Testis (tissue), 3 donors: Measurements from ENCODE around the gene VPS37B. TPM values are rescaled to one million over a fixed set of nuclear protein-coding genes. Genes with fewer than 3 reads are reported as not detected.
A peak's percentile ranks its signal among the peaks of the same experiment; 100 is the strongest.

Experiments
- DNase-seq: peaks from one replicate; pipeline ENCODE4 v3.0.0-alpha.2; 2019
- H3K27ac ChIP-seq, 2 donors: fragments of 200-600 bp; sonication (generic); one replicate each; pipeline ENCODE4 v1.5.1; 2019
- H3K27me3 ChIP-seq: fragments of 200-600 bp; sonication (generic); one replicate; pipeline ENCODE4 v1.5.1; 2019
- H3K36me3 ChIP-seq: fragments of 200-600 bp; sonication (generic); one replicate; pipeline ENCODE4 v1.5.1; 2017; ENCODE audit warnings: low read depth; ENCODE audit errors: missing control alignments
- H3K4me1 ChIP-seq: fragments of 200-600 bp; sonication (generic); one replicate; pipeline ENCODE4 v1.5.1; 2019
- H3K4me3 ChIP-seq, 2 donors: fragments of 200-600 bp; sonication (generic); one replicate each; pipeline ENCODE4 v1.5.1; 2017 to 2019
- H3K9me3 ChIP-seq: fragments of 200-600 bp; sonication (generic); one replicate; pipeline ENCODE4 v1.5.1; 2017
- CTCF ChIP-seq, 3 experiments: fragments of 450-650 bp in 2 of 3; fragments of 200-600 bp in 1 of 3; sonication (generic) in 1 of 3; IDR thresholded peaks; one replicate each; pipeline ENCODE4 v1.5.1; 2016 to 2019; ENCODE audit warnings: antibody characterized with exemption in 3 of 3, mild to moderate bottlenecking in 2 of 3, moderate library complexity in 1 of 3
- POLR2A ChIP-seq: fragments of 450-650 bp; IDR thresholded peaks from one replicate; pipeline ENCODE4 v1.6.1; 2017; ENCODE audit warnings: antibody characterized with exemption, mild to moderate bottlenecking, moderate library complexity
- WGBS, 2 donors: methylation state at CpG; one replicate each; pipeline ENCODE4 v1.1.5; 2018; 5-methylcytosine and 5-hydroxymethylcytosine counted together
- intact Hi-C: fragments of 100-400 bp; cut with DNase I; formaldehyde crosslinking; loops from one replicate; pipeline ENCODE4 v1.15.1; 2023; ENCODE audit warnings: low total_unique reads
- polyA plus RNA-seq: library from polyadenylated mRNA; stranded (reverse); fragments of 350-450 nt; fragmentation: Illumina TruSeq; extraction: RNeasy Lipid Tissue Mini Kit (QIAGEN cat#74804); gene quantifications from one replicate; pipeline ENCODE4 v1.2.3, GENCODE V29; 2014; ENCODE audit warnings: low read depth, low replicate concordance; ENCODE audit not compliant: insufficient read depth
- total RNA-seq, 2 donors: library from RNA; depleted of rRNA; stranded (reverse); fragments of >200 nt; gene quantifications; one replicate each; pipeline ENCODE4 v1.2.3, GENCODE V29; 2016

The VPS37B gene
- total and polyA plus RNA-seq, 3 donors from 2014 or later: 38.0 to 90.1 (median 75.8) TPM

GRCh38 chr12:122830517-122831214 is 65.3 kb downstream of the VPS37B start:
- Histone ChIP-seq H3K4me3 (no peak overlapping the region), H3K4me1 (peaks cover 4% of the 10 kb centered on the region), H3K27me3 (no peaks in the 10 kb centered on the region), H3K9me3 (no peaks in the 10 kb centered on the region), H3K36me3 (no peaks in the 10 kb centered on the region), H3K27ac (no peak overlapping the region)
- intact Hi-C loops: no loop called here
- no peak for TF ChIP-seq POLR2A
- WGBS, 2 donors: 77 to 79% methylated on average over 7 of the region's 7 CpGs
- DNase-seq: no peak

GRCh38 chr12:122827258-122827657 is 68.7 kb downstream of the VPS37B start:
- intact Hi-C loops: no loop called here
- no peak for DNase-seq
- H3K36me3 ChIP-seq: no peaks in the 10 kb centered on the region
- H3K4me1 ChIP-seq: no peaks in the 10 kb centered on the region
- no peak overlapping the region for H3K4me3 ChIP-seq
- no peaks in the 10 kb centered on the region for H3K9me3 ChIP-seq
- 37 to 39% methylated on average over 5 of the region's 5 CpGs for WGBS, 2 donors
- H3K27ac ChIP-seq: no peak overlapping the region
- no peaks in the 10 kb centered on the region for H3K27me3 ChIP-seq
- TF ChIP-seq CTCF (IDR thresholded peaks at IDR 0.05): no peak
- no peak for TF ChIP-seq POLR2A

- Histone ChIP-seq H3K27me3 (no peaks in the 10 kb centered on the region), H3K4me1 (no peaks in the 10 kb centered on the region), H3K9me3 (no peaks in the 10 kb centered on the region), H3K27ac (no peak overlapping the region), H3K4me3 (peak overlapping the region; percentile 15), H3K36me3 (no peaks in the 10 kb centered on the region)
- 16 to 25% methylated on average over 22 of the region's 22 CpGs for WGBS, 2 donors
- DNase-seq: no peak
- intact Hi-C loops: no loop called here
- no peak for TF ChIP-seq CTCF (IDR thresholded peaks at IDR 0.05)
- TF ChIP-seq POLR2A: no peak
Observed at GRCh38 chr12:122825773-122826724, 69.9 kb downstream of the VPS37B start.

- WGBS, 2 donors: 80 to 90% methylated on average over 11 of the region's 11 CpGs
- no peaks in the 10 kb centered on the region for H3K27me3 ChIP-seq
- H3K4me1 ChIP-seq: no peaks in the 10 kb centered on the region
- H3K4me3 ChIP-seq: no peak overlapping the region
- no peak for DNase-seq
- no peak overlapping the region for H3K27ac ChIP-seq
- no peaks in the 10 kb centered on the region for H3K9me3 ChIP-seq
- no peaks in the 10 kb centered on the region for H3K36me3 ChIP-seq
- intact Hi-C loops: no loop called here
- no peak for TF ChIP-seq CTCF (IDR thresholded peaks at IDR 0.05)
- no peak for TF ChIP-seq POLR2A
Observed at GRCh38 chr12:122823429-122823828, 72.5 kb downstream of the VPS37B start.

GRCh38 chr12:122820838-122821271 is 75.1 kb downstream of the VPS37B start:
- no peak overlapping the region for H3K4me3 ChIP-seq
- no peaks in the 10 kb centered on the region for H3K9me3 ChIP-seq
- no peaks in the 10 kb centered on the region for H3K4me1 ChIP-seq
- no peak for TF ChIP-seq POLR2A
- TF ChIP-seq CTCF (IDR thresholded peaks at IDR 0.05): no peak
- no peak overlapping the region for H3K27ac ChIP-seq
- WGBS, 2 donors: 78 to 82% methylated on average over 7 of the region's 7 CpGs
- intact Hi-C loops: no loop called here
- no peaks in the 10 kb centered on the region for H3K27me3 ChIP-seq
- no peak for DNase-seq
- no peaks in the 10 kb centered on the region for H3K36me3 ChIP-seq
